ENCODE measurements around the gene SLC39A1.
A peak's percentile ranks its signal among the peaks of the same experiment; 100 is the strongest.
"Not testable (repeated sequence)": the region's sequence is repeated elsewhere in the genome, so short reads cannot be mapped to it uniquely, and the experiment has no call there.

The SLC39A1 gene, protein sequence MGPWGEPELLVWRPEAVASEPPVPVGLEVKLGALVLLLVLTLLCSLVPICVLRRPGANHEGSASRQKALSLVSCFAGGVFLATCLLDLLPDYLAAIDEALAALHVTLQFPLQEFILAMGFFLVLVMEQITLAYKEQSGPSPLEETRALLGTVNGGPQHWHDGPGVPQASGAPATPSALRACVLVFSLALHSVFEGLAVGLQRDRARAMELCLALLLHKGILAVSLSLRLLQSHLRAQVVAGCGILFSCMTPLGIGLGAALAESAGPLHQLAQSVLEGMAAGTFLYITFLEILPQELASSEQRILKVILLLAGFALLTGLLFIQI

DNA sequence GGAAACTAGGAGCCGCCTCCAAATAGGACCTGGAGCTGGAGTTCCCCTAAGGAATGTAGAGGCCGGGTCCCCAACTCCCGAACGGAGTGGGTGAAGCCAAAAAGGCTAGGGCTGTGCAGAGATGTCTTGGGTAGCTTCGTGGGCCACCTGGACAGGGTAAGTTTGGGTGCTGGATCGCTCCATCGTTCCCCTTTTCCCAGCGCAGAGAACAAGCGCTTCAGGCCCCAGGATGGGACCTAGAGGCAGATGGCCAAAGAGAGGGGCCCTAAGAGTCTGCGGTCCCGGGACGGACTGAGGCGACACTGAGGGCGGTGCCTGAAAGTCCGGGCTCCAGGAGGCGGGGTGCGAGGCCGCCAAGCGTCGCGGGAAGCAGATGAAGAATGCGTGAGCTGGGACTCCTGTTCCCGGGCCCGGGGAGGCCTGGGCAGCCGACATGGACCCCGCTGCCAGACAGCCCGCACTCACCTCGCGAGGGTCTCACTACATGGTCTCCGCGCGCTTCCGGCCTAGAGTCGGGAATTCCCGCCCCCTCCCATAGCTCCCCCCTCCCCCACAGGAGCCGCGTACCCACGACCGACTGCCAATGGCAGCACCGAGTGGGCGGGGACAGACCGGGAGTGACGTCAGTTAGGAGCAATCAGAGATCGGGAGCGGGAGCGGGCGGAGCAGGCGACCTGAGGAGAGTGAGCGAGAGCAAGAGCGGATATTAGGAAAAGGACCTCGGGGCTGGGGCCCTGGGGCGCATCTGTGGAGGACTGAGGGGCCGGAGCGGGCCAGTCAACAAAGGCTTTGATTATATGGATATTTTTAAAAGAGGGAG lies at the start of gene SLC39A1:
SLC39A1 (minus strand) TSS at position 508 of the 820 bp plus-strand sequence. CDS start 822 bp downstream, outside the sequence.
- peak within 1 kb of the TSS; percentile 76 for H3K4me3 Mint-ChIP-seq
- peak; percentile 98 for DNase-seq
- H3K4me1 Mint-ChIP-seq = peaks cover 72% of the 10 kb centered on the region
- no peaks in the 10 kb centered on the region for H3K9me3 Mint-ChIP-seq
- peaks cover 28% of the 10 kb centered on the region for H3K36me3 Mint-ChIP-seq
- CTCF ChIA-PET = interaction anchor here (0.7 to 2.9 kb wide), 6 partner anchors 9 to 306 kb away, joined by 3 to 13 read pairs (median 3); partner anchors contain the start of genes DENND4B, JTB and RAB13
- no peaks in the 10 kb centered on the region for H3K27me3 Mint-ChIP-seq
- peak within 1 kb of the TSS; percentile 79 for H3K27ac Mint-ChIP-seq

DNA sequence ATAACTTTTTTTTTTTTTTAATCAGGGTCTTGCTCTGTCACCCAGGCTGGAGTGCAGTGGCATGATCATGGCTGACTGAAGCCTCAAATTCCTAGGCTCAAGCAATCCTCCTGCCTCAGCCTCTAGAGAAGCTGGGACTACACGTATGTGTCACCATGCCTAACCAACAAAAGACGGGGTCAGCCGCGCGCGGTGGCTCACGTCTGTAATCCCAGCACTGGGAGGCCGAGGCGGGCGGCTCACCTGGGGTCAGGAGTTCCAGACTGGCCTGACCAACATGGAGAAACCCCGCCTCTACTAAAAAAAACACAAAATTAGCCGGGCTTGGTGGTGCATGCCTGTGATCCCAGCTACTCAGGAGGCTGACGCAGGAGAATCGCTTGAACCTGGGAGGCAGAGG lies 49.2 kb upstream of the SLC39A1 start:
- H3K4me3 Mint-ChIP-seq, H3K36me3 Mint-ChIP-seq, H3K4me1 Mint-ChIP-seq, CTCF ChIA-PET, H3K27me3 Mint-ChIP-seq, DNase-seq, H3K9me3 Mint-ChIP-seq, H3K27ac Mint-ChIP-seq: not testable (repeated sequence)

DNA sequence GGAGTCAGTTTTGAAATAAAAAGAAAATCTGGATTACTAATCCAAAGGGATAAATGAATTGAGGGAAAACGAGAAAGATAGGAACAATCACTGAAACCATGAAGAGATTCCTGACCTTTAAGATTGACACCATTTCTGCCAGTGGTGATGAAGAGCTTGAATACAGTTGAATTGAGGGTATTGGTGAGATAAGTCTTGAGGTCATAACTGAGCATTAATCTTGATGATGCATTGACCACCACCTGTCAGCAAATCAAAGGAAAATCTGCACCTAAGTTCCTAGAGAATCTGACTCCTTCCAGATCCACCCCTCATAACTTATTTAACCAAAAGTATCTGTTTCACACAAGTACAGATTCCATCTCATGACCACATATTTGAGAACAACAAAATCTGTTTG lies 48.8 kb upstream of the SLC39A1 start:
- Mint-ChIP-seq H3K27ac (no peak overlapping the region), H3K4me3 (no peak overlapping the region), H3K9me3 (no peaks in the 10 kb centered on the region), H3K27me3 (no peaks in the 10 kb centered on the region), H3K4me1 (no peaks in the 10 kb centered on the region), H3K36me3 (no peaks in the 10 kb centered on the region)
- CTCF ChIA-PET = no interaction called here
- no peak for DNase-seq

DNA sequence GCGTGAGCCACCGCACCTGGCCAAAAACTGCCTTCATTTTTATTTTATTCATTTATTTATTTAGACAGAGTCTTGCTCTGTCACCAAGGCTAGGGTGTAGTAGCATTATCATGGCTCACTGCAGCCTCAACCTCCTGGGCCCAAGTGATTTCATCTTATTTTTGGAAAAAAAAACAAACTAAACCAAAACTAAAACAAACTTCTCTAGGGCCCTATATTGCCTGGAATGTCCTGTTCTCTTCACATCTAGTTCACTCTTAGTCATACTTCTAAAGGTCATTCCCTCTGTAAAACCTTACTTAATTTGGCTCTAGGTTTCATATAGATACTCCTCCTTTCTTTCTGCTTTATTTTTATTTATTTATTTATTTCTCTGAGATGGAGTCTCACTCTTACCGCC lies 42.8 kb upstream of the SLC39A1 start:
- H3K27ac Mint-ChIP-seq = no peak overlapping the region
- DNase-seq = no peak
- H3K36me3 Mint-ChIP-seq = no peaks in the 10 kb centered on the region
- no peaks in the 10 kb centered on the region for H3K9me3 Mint-ChIP-seq
- H3K27me3 Mint-ChIP-seq = no peaks in the 10 kb centered on the region
- H3K4me1 Mint-ChIP-seq = no peaks in the 10 kb centered on the region
- CTCF ChIA-PET = no interaction called here
- no peak overlapping the region for H3K4me3 Mint-ChIP-seq

DNA sequence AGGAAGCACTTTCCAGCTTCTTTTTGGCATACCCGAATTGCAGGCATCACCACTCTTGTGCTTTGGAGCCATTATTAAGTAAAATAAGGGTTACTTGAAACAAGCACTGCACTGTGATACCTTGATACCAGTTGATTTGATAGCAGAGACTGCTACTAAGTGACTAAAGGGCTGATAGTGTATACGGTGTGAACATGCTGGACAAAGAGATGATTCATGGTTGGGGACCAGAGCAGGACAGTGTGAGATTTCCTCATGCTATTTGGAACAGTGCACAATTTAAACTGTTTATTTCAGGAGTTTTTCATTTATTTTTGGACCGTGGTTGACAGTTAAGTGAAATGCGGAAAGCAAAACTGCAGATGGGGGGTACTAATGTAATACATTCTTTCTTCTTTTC lies 37.1 kb upstream of the SLC39A1 start:
- CTCF ChIA-PET = no interaction called here
- H3K36me3 Mint-ChIP-seq = peaks cover 5% of the 10 kb centered on the region
- no peak overlapping the region for H3K27ac Mint-ChIP-seq
- no peak overlapping the region for H3K4me3 Mint-ChIP-seq
- DNase-seq = no peak
- H3K4me1 Mint-ChIP-seq = peaks cover 2% of the 10 kb centered on the region
- no peaks in the 10 kb centered on the region for H3K27me3 Mint-ChIP-seq
- no peaks in the 10 kb centered on the region for H3K9me3 Mint-ChIP-seq

DNA sequence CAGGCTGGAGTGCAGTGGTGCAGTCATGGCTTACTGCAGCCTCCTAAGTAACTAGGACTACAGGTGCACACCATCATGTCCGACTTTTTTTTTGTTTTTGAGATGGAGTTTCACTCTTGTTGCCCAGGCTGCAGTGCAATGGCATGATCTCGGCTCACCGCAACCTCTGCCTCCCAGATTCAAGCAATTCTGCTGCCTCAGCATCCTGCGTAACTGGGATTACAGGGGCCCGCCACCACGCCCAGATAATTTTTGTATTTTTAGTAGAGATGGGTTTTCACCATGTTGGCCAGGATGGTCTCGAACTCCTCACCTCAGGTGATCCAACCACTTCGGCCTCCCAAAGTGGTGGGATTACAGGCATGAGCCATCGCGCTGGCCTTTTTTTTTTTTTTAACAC lies 33.5 kb upstream of the SLC39A1 start:
- Mint-ChIP-seq H3K4me1 (peaks cover 13% of the 10 kb centered on the region), H3K36me3 (peaks cover 20% of the 10 kb centered on the region)
- not testable (repeated sequence) for H3K27me3 Mint-ChIP-seq, H3K27ac Mint-ChIP-seq, DNase-seq, H3K9me3 Mint-ChIP-seq, H3K4me3 Mint-ChIP-seq
- CTCF ChIA-PET = interaction anchor here (0.7 kb wide), 1 partner anchor 249 kb away, joined by 4 read pairs; no protein-coding TSS in a partner anchor

DNA sequence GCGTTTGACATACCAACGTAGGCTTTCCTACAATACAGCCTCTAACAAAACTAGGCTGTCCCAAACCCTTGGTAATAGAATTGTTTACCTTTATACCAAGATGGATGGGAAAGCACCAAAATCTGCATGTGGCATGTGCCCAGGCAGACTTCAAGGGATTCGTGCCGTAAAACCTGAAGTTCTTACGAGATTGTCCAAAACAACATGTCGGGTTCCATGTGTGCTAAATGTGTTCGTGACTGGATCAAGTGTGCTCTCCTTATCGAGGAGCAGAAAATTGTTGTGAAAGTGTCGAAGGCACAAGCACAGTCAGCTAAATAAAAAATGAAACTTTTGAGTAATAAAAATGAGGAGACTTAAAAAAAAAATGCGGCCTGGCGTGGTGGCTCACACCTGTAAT lies 32.3 kb upstream of the SLC39A1 start:
- peaks cover 32% of the 10 kb centered on the region for H3K36me3 Mint-ChIP-seq
- H3K4me3 Mint-ChIP-seq = no peak overlapping the region

DNA sequence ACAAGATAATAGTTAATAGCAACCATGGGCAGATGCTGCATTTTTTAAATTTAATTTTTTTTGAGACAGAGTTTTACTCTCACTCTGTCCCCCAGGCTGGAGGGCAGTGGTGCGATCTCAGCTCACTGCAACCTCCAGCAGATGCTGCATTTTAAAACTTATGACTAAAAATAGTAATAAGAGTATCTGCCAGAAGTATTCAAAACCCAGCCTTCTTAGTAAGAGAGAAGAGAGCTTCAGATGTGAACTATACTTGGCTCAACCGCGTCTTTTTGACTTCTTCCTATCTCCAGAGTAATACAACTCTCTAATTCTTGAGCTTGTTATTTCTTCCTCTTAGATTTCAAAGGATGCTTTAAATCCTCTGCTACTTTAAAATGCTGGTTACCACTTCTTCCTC lies 31.9 kb upstream of the SLC39A1 start:
- Mint-ChIP-seq H3K9me3 (no peaks in the 10 kb centered on the region), H3K27me3 (no peaks in the 10 kb centered on the region), H3K4me1 (peaks cover 24% of the 10 kb centered on the region), H3K27ac (no peak overlapping the region), H3K4me3 (no peak overlapping the region), H3K36me3 (peaks cover 34% of the 10 kb centered on the region)
- no peak for DNase-seq
- CTCF ChIA-PET = no interaction called here

More for the DNA sequence above, 32.3 kb upstream of the SLC39A1 start:
- Mint-ChIP-seq H3K27me3 (no peaks in the 10 kb centered on the region), H3K4me1 (peaks cover 20% of the 10 kb centered on the region), H3K27ac (no peak overlapping the region), H3K9me3 (no peaks in the 10 kb centered on the region)
- no peak for DNase-seq
- CTCF ChIA-PET = no interaction called here

DNA sequence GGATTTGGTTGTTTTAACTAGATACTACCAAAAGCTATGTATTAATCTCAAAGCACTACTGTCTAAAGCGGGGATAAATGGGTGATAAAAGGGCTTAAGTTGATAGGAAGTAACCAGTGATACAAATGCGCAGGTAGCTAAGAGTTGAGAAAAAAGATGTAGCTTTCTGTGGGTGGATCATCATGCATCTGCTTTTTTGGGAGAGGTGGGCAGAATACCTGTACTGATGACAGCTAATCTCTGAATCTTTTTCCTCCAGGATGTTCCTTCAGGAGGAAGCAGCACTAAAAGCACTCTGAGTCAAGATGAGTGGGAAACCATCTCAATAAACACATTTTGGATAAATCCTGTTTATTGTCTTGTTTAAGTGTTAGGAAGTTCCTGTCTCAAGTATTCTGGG lies 28.5 kb upstream of the SLC39A1 start:
- H3K9me3 Mint-ChIP-seq = no peaks in the 10 kb centered on the region
- H3K27ac Mint-ChIP-seq = peak overlapping the region; percentile 97
- H3K27me3 Mint-ChIP-seq = no peaks in the 10 kb centered on the region
- CTCF ChIA-PET = interaction anchor here (0.8 to 1.5 kb wide), 2 partner anchors 45 to 321 kb away, joined by 3 read pairs; partner anchors contain the start of genes DENND4B and ILF2
- peaks cover 34% of the 10 kb centered on the region for H3K36me3 Mint-ChIP-seq
- no peak for DNase-seq
- H3K4me3 Mint-ChIP-seq = peak overlapping the region; percentile 93
- peaks cover 35% of the 10 kb centered on the region for H3K4me1 Mint-ChIP-seq

DNA sequence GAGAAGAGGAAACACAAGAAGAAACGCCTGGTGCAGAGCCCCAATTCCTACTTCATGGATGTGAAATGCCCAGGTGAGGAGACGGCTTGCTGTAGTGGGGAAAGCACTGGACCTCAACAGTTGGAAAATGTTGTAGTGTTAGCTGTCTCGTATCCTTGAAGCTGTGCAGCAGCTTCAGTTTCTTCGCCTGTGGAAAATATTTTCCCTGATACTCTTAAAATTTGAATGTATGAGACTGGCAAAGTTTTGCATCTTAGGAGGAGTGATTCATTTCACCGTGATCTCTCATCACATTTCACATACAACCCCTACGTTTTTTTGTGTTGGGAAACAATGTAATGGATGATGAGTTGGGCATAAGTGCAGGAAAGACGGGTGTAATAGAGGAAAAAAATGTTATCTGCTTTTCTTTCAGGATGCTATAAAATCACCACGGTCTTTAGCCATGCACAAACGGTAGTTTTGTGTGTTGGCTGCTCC lies 27.9 kb upstream of the SLC39A1 start:
- DNase-seq = no peak
- H3K27me3 Mint-ChIP-seq = no peaks in the 10 kb centered on the region
- H3K36me3 Mint-ChIP-seq = peaks cover 33% of the 10 kb centered on the region
- H3K4me1 Mint-ChIP-seq = peaks cover 40% of the 10 kb centered on the region
- H3K27ac Mint-ChIP-seq = peak overlapping the region; percentile 97
- peak overlapping the region; percentile 93 for H3K4me3 Mint-ChIP-seq
- no peaks in the 10 kb centered on the region for H3K9me3 Mint-ChIP-seq
- CTCF ChIA-PET = interaction anchor here (1.3 to 1.6 kb wide), 3 partner anchors 45 to 313 kb away, joined by 3 to 5 read pairs (median 4); partner anchors contain the start of gene DENND4B

DNA sequence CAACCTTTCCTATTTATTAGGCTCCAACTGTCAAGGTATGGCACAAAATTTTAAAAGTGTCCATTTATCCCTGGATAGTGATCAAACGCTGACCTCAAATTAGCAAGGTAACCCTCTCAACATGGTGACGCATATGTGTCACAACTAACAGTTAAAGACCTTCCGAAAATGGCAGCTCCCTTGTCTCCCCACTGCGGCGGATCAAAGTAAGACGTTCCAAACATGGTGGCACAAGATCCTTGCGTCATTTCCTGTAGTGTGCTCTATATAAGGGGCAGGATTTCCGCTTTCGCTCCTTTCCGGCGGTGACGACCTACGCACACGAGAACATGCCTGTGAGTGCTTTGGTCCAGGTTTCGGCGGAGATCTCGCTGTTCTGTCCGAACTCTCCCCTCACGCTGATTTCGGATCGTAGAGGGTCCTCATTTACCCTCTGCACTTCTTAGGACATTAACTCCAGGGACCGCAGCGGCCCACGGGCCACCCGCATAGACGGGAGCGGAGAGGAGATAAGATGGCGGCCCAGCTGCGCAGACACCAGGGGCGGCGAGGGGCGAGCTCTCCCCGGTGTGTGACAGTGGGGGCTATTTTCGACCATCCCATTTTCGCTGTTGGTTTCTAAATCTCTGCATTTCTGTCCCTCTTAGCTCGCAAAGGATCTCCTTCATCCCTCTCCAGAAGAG lies 27.3 kb upstream of the SLC39A1 start, which contains the start of gene RPS27:
RPS27 (plus strand) TSS at position 295 of the 683 bp plus-strand sequence; CDS start at position 330, 35 bp downstream.
- Mint-ChIP-seq H3K27me3 (peaks cover 4% of the 10 kb centered on the region), H3K27ac (peak within 1 kb of the TSS; percentile 97), H3K4me3 (peak within 1 kb of the TSS; percentile 93), H3K4me1 (peaks cover 42% of the 10 kb centered on the region), H3K36me3 (peaks cover 30% of the 10 kb centered on the region), H3K9me3 (no peaks in the 10 kb centered on the region)
- CTCF ChIA-PET = interaction anchor here (1.3 to 1.6 kb wide), 3 partner anchors 44 to 313 kb away, joined by 3 to 5 read pairs (median 4); partner anchors contain the start of gene DENND4B
- DNase-seq = peak; percentile 92

DNA sequence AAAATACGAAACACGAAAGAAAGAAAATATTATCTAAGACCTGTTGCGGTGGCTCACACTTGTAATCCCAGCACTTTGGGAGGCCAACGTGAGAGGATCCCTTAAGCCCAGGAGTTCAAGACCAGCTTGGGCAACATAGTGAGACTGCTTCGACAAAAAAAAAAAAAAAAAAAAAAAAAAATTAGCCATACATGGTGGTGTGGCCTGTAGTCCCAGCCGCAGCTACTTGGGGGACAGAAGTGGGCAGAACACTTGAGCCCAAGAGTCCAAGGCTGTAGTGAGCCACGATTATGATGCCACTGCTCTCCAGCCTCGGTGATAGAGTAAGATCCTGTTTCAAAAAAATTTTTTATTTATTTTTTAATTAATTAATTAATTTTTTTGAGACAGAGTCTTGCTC lies 24.3 kb upstream of the SLC39A1 start:
- H3K4me1 Mint-ChIP-seq = peaks cover 44% of the 10 kb centered on the region
- CTCF ChIA-PET = interaction anchor here (0.6 to 4.7 kb wide), 24 partner anchors 10 to 482 kb away, joined by 3 to 54 read pairs (median 6); partner anchors contain the start of genes CREB3L4, CRTC2, JTB and SLC27A3
- peaks cover 18% of the 10 kb centered on the region for H3K27me3 Mint-ChIP-seq
- H3K27ac Mint-ChIP-seq = peak overlapping the region; percentile 89
- H3K4me3 Mint-ChIP-seq = no peak overlapping the region
- H3K9me3 Mint-ChIP-seq = no peaks in the 10 kb centered on the region
- DNase-seq = no peak
- H3K36me3 Mint-ChIP-seq = peaks cover 18% of the 10 kb centered on the region

DNA sequence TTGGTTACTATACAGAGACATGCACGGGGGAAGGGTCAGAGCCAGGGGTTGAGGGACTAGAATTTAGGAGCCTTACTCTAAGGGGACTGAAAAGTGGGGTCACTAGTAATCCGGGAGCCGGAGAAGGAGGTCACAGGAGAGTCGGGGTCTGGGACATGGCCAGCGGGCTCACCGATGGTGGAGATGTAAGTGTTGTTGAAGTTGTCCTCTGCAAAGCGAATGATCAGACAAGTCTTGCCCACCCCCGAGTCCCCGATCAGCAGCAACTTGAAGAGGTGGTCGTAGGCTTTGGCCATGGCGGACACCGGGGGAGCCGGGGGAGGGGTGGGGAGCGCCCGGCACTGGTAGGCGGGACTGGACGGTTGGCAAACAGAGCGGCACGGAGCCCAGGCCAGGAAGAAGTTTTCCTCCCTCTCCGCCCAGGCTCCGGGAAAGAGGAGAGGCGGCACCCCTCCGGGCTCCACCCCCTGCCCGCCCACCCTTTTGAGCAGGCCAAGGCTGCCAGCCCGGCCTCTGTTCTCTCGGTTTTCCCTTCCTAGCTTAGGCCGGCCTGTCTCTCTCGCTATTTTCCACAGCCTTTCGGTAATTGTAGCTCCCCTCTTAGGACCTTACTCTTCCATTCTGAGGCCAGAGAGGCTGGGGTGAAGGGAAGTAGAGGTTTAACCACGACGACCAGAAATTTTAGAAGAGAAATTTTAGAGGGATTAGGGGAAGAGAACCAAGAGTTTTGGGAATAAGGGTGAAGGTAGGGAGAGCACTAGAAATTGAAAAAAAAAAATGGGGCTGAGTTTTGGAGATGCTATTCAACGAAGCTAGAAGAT lies 22.8 kb upstream of the SLC39A1 start, which contains the start of gene RAB13:
RAB13 (minus strand) TSS at position 399 of the 821 bp plus-strand sequence; CDS start at position 296, 103 bp downstream.
- Mint-ChIP-seq H3K4me3 (peak within 1 kb of the TSS; percentile 39), H3K27ac (peak within 1 kb of the TSS; percentile 89), H3K4me1 (peaks cover 31% of the 10 kb centered on the region), H3K9me3 (no peaks in the 10 kb centered on the region), H3K27me3 (peaks cover 22% of the 10 kb centered on the region), H3K36me3 (peaks cover 7% of the 10 kb centered on the region)
- CTCF ChIA-PET = interaction anchor here (0.7 to 4.7 kb wide), 34 partner anchors 8 to 476 kb away, joined by 3 to 54 read pairs (median 6); partner anchors contain the start of genes CREB3L4, CRTC2, DENND4B and GATAD2B
- DNase-seq = no peak
